Activated T-cell treated with anti-CD3 and anti-CD28 coated beads for 48 hours (primary cell): ENCODE results near the gene CAPNS1.
"Not testable (repeated sequence)": the region's sequence is repeated elsewhere in the genome, so short reads cannot be mapped to it uniquely, and the experiment has no call there.

ENCODE experiments used
- DNase-seq: peaks from one replicate; pipeline ENCODE4 v3.0.0-alpha.2; 2020; ENCODE audit warnings: low read depth

Gene CAPNS1

GRCh38 chr19:36151144-36152018 is 11.5 kb downstream of the CAPNS1 start:
- no peak for DNase-seq

- no peak for DNase-seq
These were observed 12.1 kb downstream of the CAPNS1 start for GRCh38 chr19:36152019-36152351.

- no peak for DNase-seq
These were observed 12.7 kb downstream of the CAPNS1 start, which contains the start of gene COX7A1 for GRCh38 chr19:36152352-36153091. TSS of gene COX7A1 (minus strand) at chr19:36152447. CDS start at chr19:36152407, 40 bp downstream.

GRCh38 chr19:36153126-36153525 is 13.3 kb downstream of the CAPNS1 start:
- DNase-seq, result no peak

- DNase-seq, result no peak
These were observed 21.1 kb downstream of the CAPNS1 start for GRCh38 chr19:36160821-36161596.

- DNase-seq, result no peak
These were observed 23.9 kb downstream of the CAPNS1 start for GRCh38 chr19:36163813-36164212.

- DNase-seq, result no peak
These were observed 29.4 kb downstream of the CAPNS1 start for GRCh38 chr19:36169084-36169760.

- DNase-seq, result no peak
These were observed 33.0 kb downstream of the CAPNS1 start for GRCh38 chr19:36172852-36173251.

GRCh38 chr19:36173846-36174245 is 34.0 kb downstream of the CAPNS1 start:
- DNase-seq, result not testable (repeated sequence)

- not testable (repeated sequence) for DNase-seq
These were observed 39.2 kb downstream of the CAPNS1 start for GRCh38 chr19:36179077-36179476.

- no peak for DNase-seq
These were observed 42.9 kb downstream of the CAPNS1 start for GRCh38 chr19:36182612-36183244.

GRCh38 chr19:36183245-36183628 is 43.4 kb downstream of the CAPNS1 start:
- DNase-seq, result no peak

GRCh38 chr19:36186722-36187121 is 46.9 kb downstream of the CAPNS1 start:
- DNase-seq, result not testable (repeated sequence)

- no peak for DNase-seq
These were observed 56.4 kb downstream of the CAPNS1 start for GRCh38 chr19:36196249-36196648.

GRCh38 chr19:36198119-36198518 is 58.3 kb downstream of the CAPNS1 start:
- no peak for DNase-seq
